KMS-11 (cell line): ENCODE data around the gene RND1.
"Not testable (repeated sequence)": the region's sequence is repeated elsewhere in the genome, so short reads cannot be mapped to it uniquely, and the experiment has no call there.

Experiments
- H2AFZ ChIP-seq: fragments of 200-600 bp; sonication (generic); 2 replicates; pipeline ENCODE4 v1.6.1; 2016; ENCODE audit warnings: antibody characterized with exemption, mixed run types, low read depth
- H3K27ac ChIP-seq: fragments of 200-600 bp; sonication (generic); 2 replicates; pipeline ENCODE4 v1.6.1; 2016; ENCODE audit warnings: mild to moderate bottlenecking, mixed run types
- H3K27me3 ChIP-seq: fragments of 200-600 bp; sonication (generic); 2 replicates; pipeline ENCODE4 v1.6.1; 2017; ENCODE audit warnings: mild to moderate bottlenecking, low read depth, mixed run types, moderate library complexity; ENCODE audit not compliant: insufficient read depth
- H3K36me3 ChIP-seq: fragments of 200-600 bp; sonication (generic); 2 replicates; pipeline ENCODE4 v1.6.1; 2017; ENCODE audit warnings: mild to moderate bottlenecking, mixed run types; ENCODE audit not compliant: insufficient read depth
- H3K4me1 ChIP-seq: fragments of 200-600 bp; sonication (generic); 2 replicates; pipeline ENCODE4 v1.6.1; 2016; ENCODE audit warnings: mild to moderate bottlenecking, low read depth, mixed run types; ENCODE audit not compliant: poor library complexity, severe bottlenecking
- H3K4me2 ChIP-seq: fragments of 200-600 bp; sonication (generic); 2 replicates; pipeline ENCODE4 v1.7.0; 2016; ENCODE audit warnings: mild to moderate bottlenecking, mixed run types
- H3K4me3 ChIP-seq: fragments of 200-600 bp; sonication (generic); IDR thresholded peaks from 2 replicates; pipeline ENCODE4 v1.6.1; 2017; ENCODE audit warnings: low read depth, low read length, mixed read lengths; ENCODE audit not compliant: insufficient read depth
- H3K79me2 ChIP-seq: fragments of 200-600 bp; sonication (generic); 2 replicates; pipeline ENCODE4 v1.6.1; 2016; ENCODE audit warnings: low read depth, mixed run types; ENCODE audit not compliant: insufficient read depth
- H3K9ac ChIP-seq: fragments of 200-600 bp; sonication (generic); 2 replicates; pipeline ENCODE4 v1.6.1; 2016; ENCODE audit warnings: mild to moderate bottlenecking, mixed run types
- H4K20me1 ChIP-seq: fragments of 200-600 bp; sonication (generic); 2 replicates; pipeline ENCODE4 v1.6.1; 2016; ENCODE audit warnings: mild to moderate bottlenecking, mixed run types; ENCODE audit not compliant: insufficient read depth
- CTCF ChIP-seq: fragments of 200-600 bp; sonication (generic); conservative IDR thresholded peaks from 2 replicates; pipeline ENCODE4 v1.6.1; 2017; ENCODE audit warnings: low read depth, mild to moderate bottlenecking, antibody characterized with exemption, low read length, moderate library complexity, mixed read lengths

Gene RND1

GRCh38 chr12:48859607-48860006 is 6.1 kb downstream of the RND1 start:
- Histone ChIP-seq H3K36me3 (no peaks in the 10 kb centered on the region), H3K79me2 (0 out of 2 replicates have a peak, but pooled peaks cover 1% of the 10 kb centered on the region), H4K20me1 (no peaks in the 10 kb centered on the region), H3K4me3 (no peak overlapping the region), H3K27me3 (no peaks in the 10 kb centered on the region), H3K9ac (no peak overlapping the region), H3K4me1 (peaks cover 4% of the 10 kb centered on the region), H3K27ac (no peak overlapping the region), H3K4me2 (no peak overlapping the region), H2AFZ (no peak overlapping the region)
- TF ChIP-seq CTCF: no peak

- Histone ChIP-seq H3K4me1 (peaks cover 5% of the 10 kb centered on the region), H3K27ac (no peak overlapping the region), H3K36me3 (no peaks in the 10 kb centered on the region), H2AFZ (no peak overlapping the region), H3K27me3 (no peaks in the 10 kb centered on the region), H4K20me1 (no peaks in the 10 kb centered on the region), H3K9ac (no peak overlapping the region), H3K4me3 (no peak overlapping the region), H3K79me2 (no peaks in the 10 kb centered on the region), H3K4me2 (no peak overlapping the region)
- no peak for TF ChIP-seq CTCF
These were observed 7.6 kb downstream of the RND1 start for GRCh38 chr12:48858043-48858442.

GRCh38 chr12:48857278-48857994 is 8.2 kb downstream of the RND1 start:
- Histone ChIP-seq H3K4me2 (no peak overlapping the region), H3K4me3 (no peak overlapping the region), H2AFZ (no peak overlapping the region), H3K27ac (no peak overlapping the region), H3K79me2 (no peaks in the 10 kb centered on the region), H3K9ac (no peak overlapping the region), H3K36me3 (no peaks in the 10 kb centered on the region), H3K27me3 (no peaks in the 10 kb centered on the region), H4K20me1 (no peaks in the 10 kb centered on the region), H3K4me1 (peaks cover 9% of the 10 kb centered on the region)
- no peak for TF ChIP-seq CTCF

- Histone ChIP-seq H4K20me1 (no peaks in the 10 kb centered on the region), H3K27me3 (no peaks in the 10 kb centered on the region), H3K27ac (no peak overlapping the region), H3K79me2 (peaks cover 5% of the 10 kb centered on the region), H2AFZ (no peak overlapping the region), H3K4me3 (no peak overlapping the region), H3K36me3 (no peaks in the 10 kb centered on the region), H3K4me2 (no peak overlapping the region), H3K9ac (no peak overlapping the region), H3K4me1 (peaks cover 9% of the 10 kb centered on the region)
- no peak for TF ChIP-seq CTCF
These were observed 9.3 kb downstream of the RND1 start for GRCh38 chr12:48856379-48856778.

GRCh38 chr12:48854932-48855331 is 10.7 kb downstream of the RND1 start:
- H3K9ac ChIP-seq, H4K20me1 ChIP-seq, H3K36me3 ChIP-seq, H3K4me2 ChIP-seq, H2AFZ ChIP-seq, H3K27ac ChIP-seq, H3K4me3 ChIP-seq, H3K27me3 ChIP-seq: not testable (repeated sequence)
- H3K4me1 ChIP-seq: peaks cover 23% of the 10 kb centered on the region
- peaks cover 20% of the 10 kb centered on the region for H3K79me2 ChIP-seq
